Tibial nerve (tissue), 4 donors: ENCODE results near the gene CPA4. TPM values are rescaled to one million over a fixed set of nuclear protein-coding genes. Genes with fewer than 3 reads are reported as not detected.

Experiments
- DNase-seq, 2 donors: peaks; one replicate each; pipeline ENCODE4 v3.0.0-alpha.2; 2019; ENCODE audit warnings: low spot score in 2 of 2
- H3K27ac ChIP-seq, 4 donors: fragments of 200-600 bp; sonication (generic) in 3 of 4; one replicate each; pipeline ENCODE4 v1.5.1; 2017 to 2019; ENCODE audit warnings: mild to moderate bottlenecking in 1 of 4
- H3K27me3 ChIP-seq, 2 donors: fragments of 200-600 bp; sonication (generic) in 1 of 2; one replicate each; pipeline versions ENCODE4 v1.5.1 to v1.6.0; 2017 to 2019
- H3K36me3 ChIP-seq, 3 donors: fragments of 200-600 bp; sonication (generic); one replicate each; pipeline ENCODE4 v1.5.1; 2018 to 2019
- H3K4me1 ChIP-seq, 4 donors: fragments of 200-600 bp; sonication (generic) in 3 of 4; one replicate each; pipeline ENCODE4 v1.5.1; 2017 to 2019
- H3K4me3 ChIP-seq, 4 donors: fragments of 200-600 bp; sonication (generic) in 3 of 4; one replicate each; pipeline ENCODE4 v1.5.1; 2017 to 2019; ENCODE audit warnings: mild to moderate bottlenecking in 1 of 4, moderate library complexity in 1 of 4
- H3K9me3 ChIP-seq, 4 donors: fragments of 200-600 bp; sonication (generic) in 3 of 4; one replicate each; pipeline ENCODE4 v1.5.1; 2017 to 2019
- EP300 ChIP-seq, 2 donors: sonication (generic); formaldehyde crosslinking; IDR thresholded peaks; one replicate each; pipeline ENCODE4 v1.6.1; 2017; ENCODE audit warnings: antibody characterized with exemption in 2 of 2, mild to moderate bottlenecking in 1 of 2
- POLR2A ChIP-seq, 2 donors: fragments of 450-650 bp; IDR thresholded peaks; one replicate each; pipeline ENCODE4 v1.6.1; 2017; ENCODE audit warnings: antibody characterized with exemption in 2 of 2, mild to moderate bottlenecking in 2 of 2, moderate library complexity in 2 of 2
- WGBS, 2 donors: methylation state at CpG; one replicate each; pipeline ENCODE4 v1.1.5; 2018; 5-methylcytosine and 5-hydroxymethylcytosine counted together
- total RNA-seq, 4 donors: library from RNA; depleted of rRNA; stranded (reverse); fragments of >200 nt; gene quantifications; one replicate each; pipeline ENCODE4 v1.1.0, GENCODE V29; 2016
- TF ChIP-seq, protein P1 (sequence below), 5 experiments: fragments of 200-600 bp in 3 of 5; fragments of 450-650 bp in 2 of 5; sonication (generic) in 3 of 5; IDR thresholded peaks; one replicate each; pipeline ENCODE4 v1.5.1; 2016 to 2019; ENCODE audit warnings: antibody characterized with exemption in 5 of 5, mild to moderate bottlenecking in 3 of 5, moderate library complexity in 2 of 5

The CPA4 gene
- total RNA-seq, 4 donors from 2014 or later = 5.4 TPM; not detected in 3

DNA sequence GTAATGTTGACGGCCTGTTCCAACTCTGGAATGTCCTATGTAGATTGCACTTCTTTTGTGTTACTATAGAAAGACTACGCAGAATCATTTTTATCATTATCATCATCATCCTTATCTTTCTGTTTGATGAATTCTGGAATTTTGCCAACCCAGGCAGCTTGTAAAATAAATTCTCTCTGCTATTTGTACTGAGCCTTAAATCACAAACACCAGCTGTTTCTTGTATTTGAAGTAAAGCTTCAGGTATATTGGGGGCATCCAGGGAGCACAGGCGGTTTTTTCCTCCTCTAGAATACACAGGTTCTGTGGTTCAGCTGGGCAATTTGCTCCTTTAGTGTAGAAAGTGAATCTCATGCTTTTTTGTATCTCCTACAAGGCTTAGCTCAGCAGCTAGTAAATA, 36.7 kb downstream of the CPA4 start:
- no peak overlapping the region for H3K27ac ChIP-seq
- H3K4me1 ChIP-seq = peaks cover 0 to 5% (median 0%) of the 10 kb centered on the region in 4 donors
- 82 to 83% methylated on average over 3 of the region's 3 CpGs for WGBS, 2 donors
- TF ChIP-seq, protein P1, sequence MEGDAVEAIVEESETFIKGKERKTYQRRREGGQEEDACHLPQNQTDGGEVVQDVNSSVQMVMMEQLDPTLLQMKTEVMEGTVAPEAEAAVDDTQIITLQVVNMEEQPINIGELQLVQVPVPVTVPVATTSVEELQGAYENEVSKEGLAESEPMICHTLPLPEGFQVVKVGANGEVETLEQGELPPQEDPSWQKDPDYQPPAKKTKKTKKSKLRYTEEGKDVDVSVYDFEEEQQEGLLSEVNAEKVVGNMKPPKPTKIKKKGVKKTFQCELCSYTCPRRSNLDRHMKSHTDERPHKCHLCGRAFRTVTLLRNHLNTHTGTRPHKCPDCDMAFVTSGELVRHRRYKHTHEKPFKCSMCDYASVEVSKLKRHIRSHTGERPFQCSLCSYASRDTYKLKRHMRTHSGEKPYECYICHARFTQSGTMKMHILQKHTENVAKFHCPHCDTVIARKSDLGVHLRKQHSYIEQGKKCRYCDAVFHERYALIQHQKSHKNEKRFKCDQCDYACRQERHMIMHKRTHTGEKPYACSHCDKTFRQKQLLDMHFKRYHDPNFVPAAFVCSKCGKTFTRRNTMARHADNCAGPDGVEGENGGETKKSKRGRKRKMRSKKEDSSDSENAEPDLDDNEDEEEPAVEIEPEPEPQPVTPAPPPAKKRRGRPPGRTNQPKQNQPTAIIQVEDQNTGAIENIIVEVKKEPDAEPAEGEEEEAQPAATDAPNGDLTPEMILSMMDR (IDR thresholded peaks at IDR 0.05) = no peak
- TF ChIP-seq POLR2A (IDR thresholded peaks at IDR 0.05) (no peak), EP300 (IDR thresholded peaks at IDR 0.05) (no peak)
- H3K27me3 ChIP-seq = no peaks in the 10 kb centered on the region
- no peaks in the 10 kb centered on the region for H3K36me3 ChIP-seq
- no peak for DNase-seq
- no peaks in the 10 kb centered on the region for H3K9me3 ChIP-seq
- no peak overlapping the region for H3K4me3 ChIP-seq

DNA sequence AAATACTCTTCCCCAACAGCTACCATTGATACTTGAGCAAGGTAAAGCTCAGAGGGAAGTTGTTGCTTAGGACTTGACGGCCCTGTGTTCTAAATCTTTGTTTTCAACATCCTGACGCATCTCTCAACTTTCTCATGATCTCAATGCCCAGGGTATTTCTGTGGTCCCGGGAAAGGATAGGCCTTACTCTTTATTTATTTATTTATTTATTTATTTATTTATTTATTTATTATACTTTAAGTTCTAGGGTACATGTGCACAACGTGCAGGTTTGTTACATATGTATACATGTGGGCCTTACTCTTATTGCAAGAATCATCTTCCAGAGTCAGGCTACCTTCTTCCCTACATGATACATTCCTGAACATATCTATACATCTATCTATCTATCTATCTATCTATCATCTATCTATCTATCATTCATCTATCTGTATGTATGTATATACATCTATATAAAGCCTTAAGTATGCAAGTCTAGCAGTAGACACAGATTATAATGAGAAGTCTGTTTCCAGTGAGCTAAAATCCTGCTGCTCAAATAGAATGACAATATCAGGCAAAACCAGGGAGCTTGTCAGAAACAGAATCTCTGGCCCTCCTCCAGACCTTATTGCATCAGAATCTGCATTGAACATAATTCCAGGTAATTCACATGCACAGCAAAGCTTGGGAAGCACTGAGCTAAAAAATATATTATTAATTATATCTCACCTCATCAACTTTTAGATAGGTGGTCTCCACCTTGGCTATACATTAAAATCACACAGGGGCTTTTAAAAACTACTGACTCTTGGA, 39.5 kb downstream of the CPA4 start:
- no peak overlapping the region for H3K4me3 ChIP-seq
- WGBS, 2 donors = 95% methylated on average over 4 of the region's 4 CpGs
- DNase-seq = no peak
- H3K27me3 ChIP-seq = no peaks in the 10 kb centered on the region
- H3K27ac ChIP-seq = no peak overlapping the region
- no peaks in the 10 kb centered on the region for H3K9me3 ChIP-seq
- no peaks in the 10 kb centered on the region for H3K36me3 ChIP-seq
- no peak for TF ChIP-seq POLR2A (IDR thresholded peaks at IDR 0.05)
- TF ChIP-seq, protein P1 (IDR thresholded peaks at IDR 0.05) = no peak
- no peak for TF ChIP-seq EP300 (IDR thresholded peaks at IDR 0.05)
- peaks cover 0 to 8% (median 0%) of the 10 kb centered on the region in 4 donors for H3K4me1 ChIP-seq

GRCh38 chr7:130333832-130334231, 40.9 kb downstream of the CPA4 start:
- H3K9me3 ChIP-seq = no peaks in the 10 kb centered on the region
- no peaks in the 10 kb centered on the region for H3K36me3 ChIP-seq
- 86 to 88% methylated on average over 2 of the region's 2 CpGs for WGBS, 2 donors
- no peak overlapping the region for H3K27ac ChIP-seq
- peaks cover 0 to 8% (median 0%) of the 10 kb centered on the region in 4 donors for H3K4me1 ChIP-seq
- no peaks in the 10 kb centered on the region for H3K27me3 ChIP-seq
- no peak overlapping the region for H3K4me3 ChIP-seq
- TF ChIP-seq EP300 (IDR thresholded peaks at IDR 0.05) (no peak), POLR2A (IDR thresholded peaks at IDR 0.05) (no peak)
- TF ChIP-seq, protein P1 (IDR thresholded peaks at IDR 0.05) = no peak
- no peak for DNase-seq

DNA sequence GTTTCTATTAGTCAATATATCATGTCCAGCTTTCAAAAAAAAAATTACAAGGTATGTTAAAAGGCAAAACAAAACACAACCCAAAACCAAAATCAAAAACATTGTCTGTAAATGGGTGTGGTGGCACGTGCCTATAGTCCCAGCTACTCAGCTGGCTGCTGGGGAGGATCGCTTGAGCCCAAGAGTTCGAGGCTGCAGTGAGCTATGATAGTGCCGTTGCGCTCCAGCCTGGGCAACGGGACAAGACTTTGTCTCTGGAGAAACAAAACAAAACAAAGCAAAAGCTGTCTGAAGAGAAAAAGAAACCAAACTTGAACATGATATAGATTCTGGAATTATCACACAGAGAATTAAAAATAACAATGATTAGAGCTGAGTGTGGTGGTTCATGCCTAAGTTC, 41.3 kb downstream of the CPA4 start:
- WGBS, 2 donors = 35 to 41% methylated on average over 6 of the region's 6 CpGs
- Histone ChIP-seq H3K4me1 (peaks cover 0 to 8% (median 0%) of the 10 kb centered on the region in 4 donors), H3K27ac (no peak overlapping the region), H3K4me3 (no peak overlapping the region), H3K36me3 (no peaks in the 10 kb centered on the region), H3K27me3 (no peaks in the 10 kb centered on the region), H3K9me3 (no peaks in the 10 kb centered on the region)
- DNase-seq = no peak
- TF ChIP-seq EP300 (IDR thresholded peaks at IDR 0.05) (no peak), POLR2A (IDR thresholded peaks at IDR 0.05) (no peak)
- TF ChIP-seq, protein P1 (IDR thresholded peaks at IDR 0.05) = no peak

- H3K4me3 ChIP-seq = no peak overlapping the region
- H3K36me3 ChIP-seq = no peaks in the 10 kb centered on the region
- no peaks in the 10 kb centered on the region for H3K9me3 ChIP-seq
- WGBS, 2 donors = 76 to 79% methylated on average over 5 to 6 of the region's 6 CpGs
- no peaks in the 10 kb centered on the region for H3K27me3 ChIP-seq
- no peak for TF ChIP-seq POLR2A (IDR thresholded peaks at IDR 0.05)
- no peak for TF ChIP-seq EP300 (IDR thresholded peaks at IDR 0.05)
- TF ChIP-seq, protein P1 (IDR thresholded peaks at IDR 0.05) = no peak
- peaks cover 0 to 8% (median 0%) of the 10 kb centered on the region in 4 donors for H3K4me1 ChIP-seq
- no peak overlapping the region for H3K27ac ChIP-seq
- no peak for DNase-seq
Measured at GRCh38 chr7:130337410-130337971, 44.5 kb downstream of the CPA4 start.
